Right atrium auricular region (tissue), 2 donors: Measurements from ENCODE around the gene SCAPER. TPM values are rescaled to one million over a fixed set of nuclear protein-coding genes. Genes with fewer than 3 reads are reported as not detected.
"Not testable (repeated sequence)": the region's sequence is repeated elsewhere in the genome, so short reads cannot be mapped to it uniquely, and the experiment has no call there.

Experiments used
- DNase-seq: peaks from one replicate; pipeline ENCODE4 v3.0.0-alpha.2; 2019; ENCODE audit warnings: low spot score
- H3K27ac ChIP-seq, 2 donors: fragments of 200-600 bp; sonication (generic); 1 replicate in 1 of 2; 2 replicates in 1 of 2; pipeline ENCODE4 v1.5.1; 2016 to 2019
- H3K27me3 ChIP-seq, 2 donors: fragments of 200-600 bp; sonication (generic); one replicate each; pipeline versions ENCODE4 v1.5.1 to v1.6.0; 2017 to 2019
- H3K36me3 ChIP-seq: fragments of 200-600 bp; sonication (generic); one replicate; pipeline ENCODE4 v1.5.1; 2016
- H3K4me1 ChIP-seq, 2 donors: fragments of 200-600 bp; sonication (generic); one replicate each; pipeline versions ENCODE4 v1.5.1 to v1.6.0; 2017 to 2019
- H3K4me3 ChIP-seq, 2 donors: fragments of 200-600 bp; sonication (generic); 1 replicate in 1 of 2; 2 replicates in 1 of 2; pipeline ENCODE4 v1.5.1; 2017 to 2019; ENCODE audit warnings: mild to moderate bottlenecking in 1 of 2, moderate library complexity in 1 of 2
- H3K9me3 ChIP-seq, 2 donors: fragments of 200-600 bp; sonication (generic); one replicate each; pipeline ENCODE4 v1.5.1; 2019
- total RNA-seq, 2 donors: library from RNA; depleted of rRNA; stranded (reverse); fragments of >200 nt; gene quantifications; one replicate each; pipeline ENCODE4 v1.1.0, GENCODE V29; 2016
- TF ChIP-seq, protein P1 (sequence below), 2 donors: fragments of 200-600 bp; sonication (generic); IDR thresholded peaks; one replicate each; pipeline ENCODE4 v1.5.1; 2019; ENCODE audit warnings: antibody characterized with exemption in 2 of 2

Gene SCAPER
- total RNA-seq, 2 donors from 2014 or later = 20.5 to 52.3 TPM

DNA sequence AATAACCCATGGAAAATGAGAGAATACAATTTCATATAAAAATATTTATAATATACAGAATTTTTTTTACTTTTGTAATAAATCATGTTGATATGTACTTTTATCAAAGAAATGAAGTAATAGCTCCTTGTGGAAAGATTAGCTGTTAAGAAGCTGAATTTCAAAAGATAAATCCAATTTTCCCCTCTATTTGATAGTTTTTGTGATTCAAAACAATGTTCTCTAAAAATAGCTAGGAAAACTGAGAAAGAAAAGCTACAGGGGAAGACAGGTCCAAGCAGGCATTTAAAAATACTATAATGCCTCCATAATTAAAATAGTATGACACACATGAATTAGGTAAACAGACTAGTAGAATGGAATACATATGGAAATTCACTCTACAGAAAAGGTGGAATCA lies 44.9 kb downstream of the SCAPER start:
- H3K4me3 ChIP-seq = no peak overlapping the region
- TF ChIP-seq, protein P1, sequence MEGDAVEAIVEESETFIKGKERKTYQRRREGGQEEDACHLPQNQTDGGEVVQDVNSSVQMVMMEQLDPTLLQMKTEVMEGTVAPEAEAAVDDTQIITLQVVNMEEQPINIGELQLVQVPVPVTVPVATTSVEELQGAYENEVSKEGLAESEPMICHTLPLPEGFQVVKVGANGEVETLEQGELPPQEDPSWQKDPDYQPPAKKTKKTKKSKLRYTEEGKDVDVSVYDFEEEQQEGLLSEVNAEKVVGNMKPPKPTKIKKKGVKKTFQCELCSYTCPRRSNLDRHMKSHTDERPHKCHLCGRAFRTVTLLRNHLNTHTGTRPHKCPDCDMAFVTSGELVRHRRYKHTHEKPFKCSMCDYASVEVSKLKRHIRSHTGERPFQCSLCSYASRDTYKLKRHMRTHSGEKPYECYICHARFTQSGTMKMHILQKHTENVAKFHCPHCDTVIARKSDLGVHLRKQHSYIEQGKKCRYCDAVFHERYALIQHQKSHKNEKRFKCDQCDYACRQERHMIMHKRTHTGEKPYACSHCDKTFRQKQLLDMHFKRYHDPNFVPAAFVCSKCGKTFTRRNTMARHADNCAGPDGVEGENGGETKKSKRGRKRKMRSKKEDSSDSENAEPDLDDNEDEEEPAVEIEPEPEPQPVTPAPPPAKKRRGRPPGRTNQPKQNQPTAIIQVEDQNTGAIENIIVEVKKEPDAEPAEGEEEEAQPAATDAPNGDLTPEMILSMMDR (IDR thresholded peaks at IDR 0.05) = no peak
- no peak overlapping the region for H3K27ac ChIP-seq
- no peak for DNase-seq
- H3K4me1 ChIP-seq = peaks cover 0 to 16% of the 10 kb centered on the region in 2 donors
- no peaks in the 10 kb centered on the region for H3K27me3 ChIP-seq
- H3K36me3 ChIP-seq = no peaks in the 10 kb centered on the region
- H3K9me3 ChIP-seq = no peaks in the 10 kb centered on the region

DNA sequence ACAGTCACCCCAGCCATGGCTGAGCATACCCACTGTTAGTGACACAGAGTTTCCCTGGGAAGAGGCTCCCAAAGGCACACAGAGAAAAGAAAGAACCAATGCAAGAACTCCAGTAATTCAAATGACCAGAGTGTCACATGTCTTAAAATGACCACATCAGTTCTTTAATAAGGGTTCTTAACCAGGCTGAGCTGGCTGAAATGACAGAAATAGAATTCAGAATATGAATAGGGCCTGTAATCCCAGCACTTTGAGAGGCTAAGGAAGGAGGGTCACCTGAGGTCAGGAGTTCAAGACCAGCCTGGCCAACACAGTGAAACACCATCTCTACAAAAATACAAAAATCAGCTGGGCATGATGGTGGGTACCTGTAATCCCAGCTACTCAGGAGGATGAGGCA lies 54.8 kb downstream of the SCAPER start:
- H3K9me3 ChIP-seq, H3K27me3 ChIP-seq, DNase-seq, H3K27ac ChIP-seq, H3K4me1 ChIP-seq, H3K4me3 ChIP-seq: not testable (repeated sequence)
- H3K36me3 ChIP-seq = peaks cover 12% of the 10 kb centered on the region

DNA sequence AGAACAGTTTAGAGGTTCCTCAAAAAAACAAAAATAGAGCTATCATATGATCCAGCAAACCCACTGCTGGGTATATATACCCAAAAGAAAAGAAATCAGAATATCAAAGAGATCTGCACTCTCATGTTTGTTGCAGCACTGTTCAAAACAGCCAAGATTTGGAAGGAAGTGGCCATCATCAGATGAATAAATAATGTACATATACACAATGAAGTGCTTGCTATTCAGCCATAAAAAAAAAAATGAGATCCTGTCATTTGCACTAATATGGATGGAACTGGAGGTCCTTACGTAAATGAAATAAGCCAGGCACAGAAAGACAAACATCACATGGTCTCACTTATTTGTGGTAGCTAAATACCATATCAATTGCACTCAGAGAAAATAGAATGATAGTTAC lies 58.4 kb downstream of the SCAPER start:
- no peak for DNase-seq
- Histone ChIP-seq H3K27ac (no peak overlapping the region), H3K4me1 (no peaks in the 10 kb centered on the region), H3K4me3 (no peak overlapping the region), H3K27me3 (no peaks in the 10 kb centered on the region), H3K36me3 (peaks cover 5% of the 10 kb centered on the region), H3K9me3 (no peaks in the 10 kb centered on the region)
- TF ChIP-seq, protein P1 (IDR thresholded peaks at IDR 0.05) = no peak

DNA sequence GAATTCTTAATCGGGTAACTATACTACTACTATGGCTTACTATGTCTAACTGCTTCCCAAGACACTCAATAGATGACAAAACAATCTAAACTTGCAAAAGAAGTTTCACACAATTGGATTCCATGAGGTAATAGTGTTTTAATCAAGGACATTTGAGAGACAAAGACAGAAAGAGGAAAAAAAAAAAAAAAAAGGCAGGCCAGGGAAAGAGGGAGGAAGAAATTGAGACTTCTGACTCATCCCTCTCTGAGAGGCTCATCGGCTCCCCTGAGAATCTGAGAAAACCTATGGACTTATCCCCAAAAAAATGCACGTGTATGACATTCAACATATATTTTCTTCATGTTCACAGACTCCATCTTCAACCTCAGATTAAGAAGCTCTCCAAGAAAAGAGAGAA lies 61.0 kb downstream of the SCAPER start:
- peaks cover 0 to 4% of the 10 kb centered on the region in 2 donors for H3K4me1 ChIP-seq
- no peak for DNase-seq
- H3K36me3 ChIP-seq = no peaks in the 10 kb centered on the region
- no peak overlapping the region for H3K4me3 ChIP-seq
- no peak overlapping the region for H3K27ac ChIP-seq
- no peaks in the 10 kb centered on the region for H3K27me3 ChIP-seq
- TF ChIP-seq, protein P1 (IDR thresholded peaks at IDR 0.05) = no peak
- no peaks in the 10 kb centered on the region for H3K9me3 ChIP-seq

DNA sequence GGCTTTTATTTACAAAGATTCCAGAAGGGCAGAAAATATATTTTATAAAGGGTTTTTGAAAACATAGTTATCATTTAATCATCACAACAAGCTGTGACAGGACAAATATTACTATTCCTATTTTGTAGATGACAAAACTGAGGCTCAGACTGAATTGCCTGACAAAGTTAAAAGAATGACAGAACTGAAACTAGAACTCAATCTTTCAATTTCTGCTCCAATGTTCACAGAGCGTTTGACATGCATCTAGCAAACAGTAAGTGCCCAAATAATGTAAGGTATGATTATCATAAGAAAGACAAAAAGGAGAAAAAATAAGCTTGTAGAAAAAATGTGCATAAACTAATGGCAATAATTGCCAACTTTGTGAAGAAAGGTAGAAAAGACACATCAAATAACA lies 61.9 kb downstream of the SCAPER start:
- Histone ChIP-seq H3K27ac (no peak overlapping the region), H3K36me3 (no peaks in the 10 kb centered on the region), H3K27me3 (no peaks in the 10 kb centered on the region), H3K4me3 (no peak overlapping the region), H3K4me1 (peaks cover 0 to 4% of the 10 kb centered on the region in 2 donors), H3K9me3 (no peaks in the 10 kb centered on the region)
- TF ChIP-seq, protein P1 (IDR thresholded peaks at IDR 0.05) = no peak
- no peak for DNase-seq

DNA sequence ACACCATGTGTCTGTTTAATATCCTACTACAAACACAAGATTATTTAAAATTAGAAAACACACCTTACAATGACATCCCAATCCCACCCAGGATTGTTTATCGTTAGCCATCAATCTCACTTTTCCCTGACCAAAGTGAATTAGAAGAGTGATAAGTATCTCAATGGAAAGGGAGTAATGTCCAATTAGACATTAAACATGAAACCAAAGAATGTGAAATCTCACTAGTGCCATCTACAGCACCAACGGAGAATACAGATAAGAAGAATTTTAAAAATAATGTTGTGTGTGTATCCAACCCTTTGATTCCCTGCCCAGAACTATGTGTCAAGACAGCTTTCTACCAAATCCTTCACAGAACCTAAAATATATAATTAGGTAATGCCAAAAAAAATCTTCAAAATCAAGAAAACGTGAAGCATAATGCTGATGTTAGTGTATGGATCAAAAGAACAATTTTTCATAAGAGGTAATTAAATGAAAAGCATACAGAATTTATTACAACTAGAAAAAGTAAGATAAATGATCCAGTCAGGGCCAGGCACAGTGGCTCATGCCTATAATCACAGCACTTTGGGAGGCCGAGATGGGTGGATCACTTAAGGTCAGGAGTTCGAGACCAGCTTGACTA lies 64.2 kb downstream of the SCAPER start:
- no peak overlapping the region for H3K4me3 ChIP-seq
- no peaks in the 10 kb centered on the region for H3K27me3 ChIP-seq
- TF ChIP-seq, protein P1 (IDR thresholded peaks at IDR 0.05) = peak in 1 of 2 donors; percentile 58
- H3K4me1 ChIP-seq = peaks cover 0 to 4% of the 10 kb centered on the region in 2 donors
- no peaks in the 10 kb centered on the region for H3K9me3 ChIP-seq
- H3K36me3 ChIP-seq = no peaks in the 10 kb centered on the region
- H3K27ac ChIP-seq = no peak overlapping the region
- DNase-seq = no peak
